ENCODE results near the gene IQGAP1. TPM values are rescaled to one million over a fixed set of nuclear protein-coding genes. Genes with fewer than 3 reads are reported as not detected.

The IQGAP1 gene
- polyA plus RNA-seq, 3 donors: 140 to 276 (median 207) TPM

DNA sequence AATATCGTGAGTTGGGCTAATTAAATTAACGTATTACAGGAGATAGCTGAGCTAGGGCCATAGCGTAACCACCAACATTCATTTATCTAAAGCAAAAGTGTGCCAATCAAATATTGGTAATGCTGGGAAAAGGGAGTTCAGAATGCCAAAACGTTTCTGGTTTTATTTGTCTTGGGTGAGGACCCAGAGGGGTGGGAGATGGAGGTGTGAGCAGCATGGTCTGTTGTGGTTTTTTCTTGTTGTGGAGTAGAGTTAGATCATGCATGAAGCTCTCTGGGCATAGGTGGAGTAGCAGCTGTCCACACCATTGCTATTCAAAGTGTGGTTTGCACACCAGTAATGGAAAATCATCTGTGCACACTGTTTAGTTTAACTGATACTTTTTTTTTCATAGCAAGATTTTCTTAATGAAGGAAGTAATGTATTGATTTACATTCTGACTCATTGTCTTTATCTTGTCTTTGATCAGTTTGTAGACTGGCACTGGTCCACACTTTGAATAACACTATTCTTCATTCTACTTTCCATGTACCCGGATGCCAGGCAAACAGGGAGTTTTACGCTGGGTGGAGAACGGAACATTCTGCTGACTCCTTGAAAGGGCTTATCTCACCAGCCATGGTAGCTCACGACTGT is 90.9 kb downstream of the IQGAP1 start:
- peaks cover 0 to 2% (median 0%) of the 10 kb centered on the region in 3 donors for H3K27me3 Mint-ChIP-seq (ENCODE audit: low read depth in 3 of 3)
- Histone ChIP-seq H3K79me2 (ENCODE audit: insufficient read depth, low read length) (peaks cover 16% of the 10 kb centered on the region), H4K20me1 (ENCODE audit: insufficient read depth, low read length) (peaks cover 98% of the 10 kb centered on the region), H3K27ac (ENCODE audit: low read depth in 1 of 2, low read length in 2 of 2) (peak overlapping the region in 1 of 2 donors; percentile 22), H3K4me3 (replicated peaks in 1 of 3; ENCODE audit: low read depth in 2 of 3, low read length in 3 of 3) (no peak overlapping the region), H3K9me3 (replicated peaks in 1 of 2; ENCODE audit: control insufficient read depth in 1 of 2, insufficient read depth in 1 of 2, low read length in 2 of 2) (no peaks in the 10 kb centered on the region), H3K9ac (ENCODE audit: insufficient read depth, low read length, poor library complexity, severe bottlenecking) (no peak overlapping the region), H3K27me3 (ENCODE audit: control insufficient read depth in 2 of 2, insufficient read depth in 2 of 2, low read length in 2 of 2) (no peaks in the 10 kb centered on the region), H3K4me2 (replicated peaks; ENCODE audit: extremely low read depth, low read length, poor library complexity, severe bottlenecking) (no peak overlapping the region), H3K36me3 (replicated peaks in 1 of 2; ENCODE audit: control insufficient read depth in 1 of 2, insufficient read depth in 2 of 2, low read length in 2 of 2) (peaks cover 99% of the 10 kb centered on the region in 2 donors), H2AFZ (ENCODE audit: insufficient read depth, low read depth, low read length, poor library complexity, severe bottlenecking) (no peak overlapping the region), H3K4me1 (ENCODE audit: control insufficient read depth in 1 of 2, insufficient read depth in 2 of 2, low read length in 2 of 2) (no peaks in the 10 kb centered on the region)
- TF ChIP-seq, protein P1, sequence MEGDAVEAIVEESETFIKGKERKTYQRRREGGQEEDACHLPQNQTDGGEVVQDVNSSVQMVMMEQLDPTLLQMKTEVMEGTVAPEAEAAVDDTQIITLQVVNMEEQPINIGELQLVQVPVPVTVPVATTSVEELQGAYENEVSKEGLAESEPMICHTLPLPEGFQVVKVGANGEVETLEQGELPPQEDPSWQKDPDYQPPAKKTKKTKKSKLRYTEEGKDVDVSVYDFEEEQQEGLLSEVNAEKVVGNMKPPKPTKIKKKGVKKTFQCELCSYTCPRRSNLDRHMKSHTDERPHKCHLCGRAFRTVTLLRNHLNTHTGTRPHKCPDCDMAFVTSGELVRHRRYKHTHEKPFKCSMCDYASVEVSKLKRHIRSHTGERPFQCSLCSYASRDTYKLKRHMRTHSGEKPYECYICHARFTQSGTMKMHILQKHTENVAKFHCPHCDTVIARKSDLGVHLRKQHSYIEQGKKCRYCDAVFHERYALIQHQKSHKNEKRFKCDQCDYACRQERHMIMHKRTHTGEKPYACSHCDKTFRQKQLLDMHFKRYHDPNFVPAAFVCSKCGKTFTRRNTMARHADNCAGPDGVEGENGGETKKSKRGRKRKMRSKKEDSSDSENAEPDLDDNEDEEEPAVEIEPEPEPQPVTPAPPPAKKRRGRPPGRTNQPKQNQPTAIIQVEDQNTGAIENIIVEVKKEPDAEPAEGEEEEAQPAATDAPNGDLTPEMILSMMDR (IDR thresholded peaks at IDR 0.05): no peak
- peak overlapping the region in 1 of 7 donors; percentile 62 for H3K27ac Mint-ChIP-seq
- 97% methylated on average over 4 of the region's 8 CpGs for WGBS (ENCODE audit: insufficient coverage)
- intact Hi-C loops (cut with micrococcal nuclease): no loop called here
- H3K4me3 Mint-ChIP-seq: no peak overlapping the region
- no peaks in the 10 kb centered on the region for H3K9me3 Mint-ChIP-seq
- peaks cover 83 to 99% of the 10 kb centered on the region in 2 donors for H3K36me3 Mint-ChIP-seq
- DNase-seq: no peak
- H3K4me1 Mint-ChIP-seq: no peaks in the 10 kb centered on the region

DNA sequence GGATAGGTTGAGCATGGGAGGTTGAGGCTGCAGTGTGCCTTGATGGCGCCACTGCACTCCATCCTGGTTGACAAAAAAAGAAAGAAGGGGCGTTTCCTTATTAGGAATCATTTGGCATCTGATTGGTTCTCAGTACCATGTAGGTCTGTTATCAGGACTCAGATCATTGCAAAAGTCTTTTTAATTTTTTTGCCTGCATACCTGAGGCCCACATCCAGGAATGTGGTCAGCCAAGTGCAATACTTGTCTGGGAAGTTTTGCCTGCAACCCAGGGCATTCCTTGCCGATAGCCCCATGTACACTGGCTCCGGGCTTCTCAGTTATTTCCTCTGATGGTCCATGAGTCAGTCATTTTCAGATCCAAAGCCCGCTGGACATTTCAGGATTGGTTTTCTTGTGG is 91.6 kb downstream of the IQGAP1 start:
- H3K9ac ChIP-seq (ENCODE audit: insufficient read depth, low read length, poor library complexity, severe bottlenecking): no peak overlapping the region
- H3K27me3 Mint-ChIP-seq (ENCODE audit: low read depth in 3 of 3): peaks cover 0 to 2% (median 0%) of the 10 kb centered on the region in 3 donors
- H3K79me2 ChIP-seq (ENCODE audit: insufficient read depth, low read length): peaks cover 16% of the 10 kb centered on the region
- TF ChIP-seq, protein P1 (IDR thresholded peaks at IDR 0.05): no peak
- no peaks in the 10 kb centered on the region for H3K4me1 Mint-ChIP-seq
- H3K4me3 Mint-ChIP-seq: no peak overlapping the region
- H3K4me3 ChIP-seq (replicated peaks in 1 of 3; ENCODE audit: low read depth in 2 of 3, low read length in 3 of 3): no peak overlapping the region
- no peak overlapping the region for H2AFZ ChIP-seq (ENCODE audit: insufficient read depth, low read depth, low read length, poor library complexity, severe bottlenecking)
- H3K9me3 ChIP-seq (replicated peaks in 1 of 2; ENCODE audit: control insufficient read depth in 1 of 2, insufficient read depth in 1 of 2, low read length in 2 of 2): no peaks in the 10 kb centered on the region
- intact Hi-C loops (cut with micrococcal nuclease): loop anchor here in 1 of 2 donors (10.0 kb wide), 1 partner anchor 155 kb away; no protein-coding TSS in a partner anchor
- H3K27ac ChIP-seq (ENCODE audit: low read depth in 1 of 2, low read length in 2 of 2): no peak overlapping the region
- H3K9me3 Mint-ChIP-seq: no peaks in the 10 kb centered on the region
- peaks cover 82 to 99% of the 10 kb centered on the region in 2 donors for H3K36me3 Mint-ChIP-seq
- no peak overlapping the region for H3K4me2 ChIP-seq (replicated peaks; ENCODE audit: extremely low read depth, low read length, poor library complexity, severe bottlenecking)
- peaks cover 98% of the 10 kb centered on the region for H4K20me1 ChIP-seq (ENCODE audit: insufficient read depth, low read length)
- no peaks in the 10 kb centered on the region for H3K27me3 ChIP-seq (ENCODE audit: control insufficient read depth in 2 of 2, insufficient read depth in 2 of 2, low read length in 2 of 2)
- no peak for DNase-seq
- no peak overlapping the region for H3K27ac Mint-ChIP-seq
- H3K36me3 ChIP-seq (replicated peaks in 1 of 2; ENCODE audit: control insufficient read depth in 1 of 2, insufficient read depth in 2 of 2, low read length in 2 of 2): peaks cover 99% of the 10 kb centered on the region in 2 donors
- H3K4me1 ChIP-seq (ENCODE audit: control insufficient read depth in 1 of 2, insufficient read depth in 2 of 2, low read length in 2 of 2): no peaks in the 10 kb centered on the region
- 100% methylated on average over 4 of the region's 5 CpGs for WGBS (ENCODE audit: insufficient coverage)
